HCT116 (cell line): Measurements from ENCODE around the gene OCSTAMP.

Experiments used
- ATF3 ChIP-seq: IDR thresholded peaks from 2 replicates; pipeline ENCODE4 v1.6.1; 2012
- CBX3 ChIP-seq: IDR thresholded peaks from 2 replicates; pipeline ENCODE4 v1.6.1; 2012; ENCODE audit warnings: low read depth
- CEBPB ChIP-seq: IDR thresholded peaks from 2 replicates; pipeline ENCODE4 v1.6.1; 2012; ENCODE audit warnings: low read depth
- CTCF ChIP-seq, 3 experiments: fragments of 200-600 bp in 1 of 3; sonication (generic) in 1 of 3; IDR thresholded peaks in 2 of 3; conservative IDR thresholded peaks in 1 of 3; 2 replicates each; pipeline ENCODE4 v1.5.1; 2012 to 2017; ENCODE audit warnings: low read depth in 2 of 3, low read length in 2 of 3, antibody characterized with exemption in 1 of 3, borderline replicate concordance in 1 of 3, control low read depth in 1 of 3, mild to moderate bottlenecking in 1 of 3, mixed read lengths in 1 of 3, mixed run types in 1 of 3, moderate library complexity in 1 of 3; ENCODE audit not compliant: insufficient read depth in 1 of 3
- EZH2 ChIP-seq: fragments of 200-600 bp; sonication (generic); IDR thresholded peaks from 2 replicates; pipeline ENCODE4 v1.6.1; 2017; ENCODE audit warnings: antibody characterized with exemption, mixed run types
- POLR2A ChIP-seq: IDR thresholded peaks from 2 replicates; pipeline ENCODE4 v1.7.0; 2011; ENCODE audit warnings: borderline replicate concordance; ENCODE audit not compliant: insufficient read depth, insufficient read length; ENCODE audit errors: extremely low read depth
- POLR2AphosphoS5 ChIP-seq: IDR thresholded peaks from 2 replicates; pipeline ENCODE4 v1.6.1; 2011; ENCODE audit warnings: mild to moderate bottlenecking, low read depth, low read length, moderate library complexity
- RAD21 ChIP-seq: IDR thresholded peaks from 2 replicates; pipeline ENCODE4 v1.6.1; 2012; ENCODE audit warnings: low read depth, mild to moderate bottlenecking
- REST ChIP-seq: IDR thresholded peaks from 2 replicates; pipeline ENCODE4 v1.6.1; 2012; ENCODE audit warnings: low read depth
- SIN3A ChIP-seq: IDR thresholded peaks from 2 replicates; pipeline ENCODE4 v1.6.1; 2012; ENCODE audit warnings: low read depth
- SP1 ChIP-seq: IDR thresholded peaks from 2 replicates; pipeline ENCODE4 v1.6.1; 2012; ENCODE audit warnings: low read depth
- SRF ChIP-seq: IDR thresholded peaks from 2 replicates; pipeline ENCODE4 v1.6.1; 2012; ENCODE audit warnings: low read depth
- ZFX ChIP-seq: fragments of 450-650 bp; IDR thresholded peaks from 2 replicates; pipeline ENCODE4 v1.6.1; 2017
- ZNF274 ChIP-seq: fragments of 200-500 bp; sonication (Bioruptor generic); IDR thresholded peaks from 2 replicates; pipeline ENCODE4 v1.6.1; 2014; ENCODE audit warnings: mild to moderate bottlenecking, low read depth, low read length, inconsistent platforms

- TF ChIP-seq RAD21 (no peak), CTCF (IDR thresholded peaks at IDR 0.05 in 2 of 3, conservative IDR thresholded peaks at IDR 0.05 in 1 of 3; ENCODE audit: borderline replicate concordance in 1 of 3, insufficient read depth in 1 of 3, low read depth in 2 of 3, low read length in 2 of 3) (no peak), EZH2 (no peak), SRF (no peak), POLR2AphosphoS5 (no peak), REST (no peak), POLR2A (no peak), SP1 (no peak), CEBPB (no peak), ZNF274 (no peak), ATF3 (no peak), ZFX (no peak), CBX3 (no peak), SIN3A (no peak)
Observed at GRCh38 chr20:46559001-46559400, 8.5 kb upstream of the OCSTAMP start.
